Central memory CD4-positive, alpha-beta T cell (primary cell): ENCODE data around the gene HSPA14.
"Not testable (repeated sequence)": the region's sequence is repeated elsewhere in the genome, so short reads cannot be mapped to it uniquely, and the experiment has no call there.

ENCODE experiments used
- DNase-seq: peaks from one replicate; pipeline ENCODE4 v3.0.0; 2022

Gene HSPA14

GRCh38 chr10:14891151-14891550, 53.0 kb downstream of the HSPA14 start:
- DNase-seq, result no peak

- peak; percentile 24 for DNase-seq
Measured at GRCh38 chr10:14904316-14904732, 66.2 kb downstream of the HSPA14 start.

DNA sequence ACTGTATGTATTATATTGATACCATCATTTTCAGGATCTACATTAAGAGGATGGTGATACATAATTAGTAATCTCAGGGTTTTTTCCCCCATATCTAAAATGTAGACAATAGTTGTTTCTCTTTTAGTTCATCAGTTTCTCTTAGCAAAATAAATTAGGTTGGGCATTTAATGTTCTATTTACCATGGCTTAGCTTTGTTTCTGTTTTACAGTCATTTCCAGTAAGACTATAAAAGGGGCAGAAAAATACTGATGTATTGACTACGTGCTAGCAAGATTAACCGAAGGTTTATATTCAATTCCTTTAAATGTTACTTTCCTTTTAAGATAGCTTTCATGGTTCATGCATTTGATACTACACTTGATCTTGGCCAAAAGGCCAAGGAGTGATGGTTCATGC, 66.8 kb downstream of the HSPA14 start:
- no peak for DNase-seq

GRCh38 chr10:14905890-14906289, 67.8 kb downstream of the HSPA14 start:
- peak; percentile 9 for DNase-seq

DNA sequence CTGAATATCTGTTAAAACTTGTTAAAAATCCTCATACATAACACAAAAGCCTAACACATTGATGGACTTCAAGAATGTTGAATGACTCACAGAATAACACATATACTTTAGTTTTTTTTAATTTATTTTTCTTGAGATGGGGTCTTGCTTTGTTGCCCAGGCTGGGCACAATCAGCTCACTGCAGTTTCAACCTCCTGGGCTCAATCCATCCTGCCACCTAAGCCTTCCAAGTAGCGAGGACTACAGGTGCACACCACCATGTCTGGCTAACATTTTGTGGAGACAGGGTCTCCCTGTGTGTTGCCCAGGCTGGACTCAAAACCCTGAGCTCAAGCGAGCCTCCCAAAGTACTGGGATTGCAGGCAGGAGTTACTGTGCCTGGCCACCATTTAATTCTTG, 68.7 kb downstream of the HSPA14 start:
- no peak for DNase-seq

- DNase-seq, result not testable (repeated sequence)
Measured at GRCh38 chr10:14907591-14907990, 69.5 kb downstream of the HSPA14 start.

- DNase-seq, result no peak
Measured at GRCh38 chr10:14909101-14909500, 71.0 kb downstream of the HSPA14 start.

DNA sequence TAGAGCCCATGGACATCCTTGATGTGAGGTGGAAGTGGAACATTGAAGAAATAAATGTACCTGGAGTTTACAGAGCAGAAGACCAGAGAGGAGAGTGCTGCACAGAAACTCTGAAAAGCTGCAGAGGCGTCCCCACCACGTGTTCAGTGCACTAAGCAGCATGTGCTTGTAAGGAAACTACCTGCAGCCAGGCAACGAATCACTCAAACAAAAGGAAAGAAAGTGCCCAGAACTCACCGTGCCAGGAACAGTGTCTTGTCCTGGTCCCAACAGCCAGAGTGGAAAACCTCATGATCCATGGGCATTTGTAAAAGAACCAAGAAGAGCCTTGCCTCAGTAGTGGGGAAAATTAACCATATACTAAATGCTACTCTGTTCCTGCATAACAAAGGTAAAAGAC, 72.8 kb downstream of the HSPA14 start:
- no peak for DNase-seq

DNA sequence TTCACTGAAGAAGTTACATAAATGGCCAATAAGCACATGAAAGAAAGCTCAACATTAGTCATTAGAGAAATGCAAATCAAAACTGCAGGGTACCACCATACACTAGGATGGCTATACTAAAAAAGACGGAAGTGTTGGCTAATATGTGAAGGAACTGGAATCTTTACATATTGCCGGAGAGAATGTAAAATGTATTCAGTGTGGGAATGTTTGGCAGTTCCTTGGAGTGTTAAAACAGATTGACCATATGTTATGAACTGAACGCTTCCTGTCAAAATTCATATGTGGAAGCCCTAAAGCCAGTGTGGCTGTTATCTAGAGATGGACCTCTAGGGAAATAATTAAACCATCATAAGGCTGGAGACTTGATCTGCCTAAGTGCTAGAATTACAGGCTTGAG, 73.7 kb downstream of the HSPA14 start:
- DNase-seq, result no peak

- DNase-seq, result no peak
Measured at GRCh38 chr10:14916600-14916999, 78.5 kb downstream of the HSPA14 start.

GRCh38 chr10:14917827-14918226, 79.7 kb downstream of the HSPA14 start:
- no peak for DNase-seq

DNA sequence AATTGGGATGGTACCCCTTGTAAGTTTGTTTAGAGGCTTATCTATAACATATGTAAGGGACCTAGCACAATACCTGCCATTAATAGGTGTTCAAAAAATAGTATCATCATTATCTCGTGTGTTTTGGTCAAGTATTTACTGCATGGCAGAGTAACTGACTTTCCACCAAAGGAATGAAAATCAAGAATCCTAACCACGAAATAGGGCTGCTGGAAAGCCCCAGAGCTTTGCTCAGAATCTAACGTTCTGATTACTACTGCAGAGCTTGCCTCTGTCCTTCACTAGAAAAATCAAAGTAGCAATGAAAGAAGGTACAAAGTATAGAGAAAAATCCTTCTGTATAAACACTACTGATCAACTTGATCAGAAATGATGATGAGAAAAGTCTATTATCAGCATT, 80.9 kb downstream of the HSPA14 start:
- no peak for DNase-seq
